ENCODE results near the gene RLF.

GRCh38 chr1:40268211-40268610 lies 107.0 kb downstream of the RLF start:
- TF ChIP-seq, protein P1, sequence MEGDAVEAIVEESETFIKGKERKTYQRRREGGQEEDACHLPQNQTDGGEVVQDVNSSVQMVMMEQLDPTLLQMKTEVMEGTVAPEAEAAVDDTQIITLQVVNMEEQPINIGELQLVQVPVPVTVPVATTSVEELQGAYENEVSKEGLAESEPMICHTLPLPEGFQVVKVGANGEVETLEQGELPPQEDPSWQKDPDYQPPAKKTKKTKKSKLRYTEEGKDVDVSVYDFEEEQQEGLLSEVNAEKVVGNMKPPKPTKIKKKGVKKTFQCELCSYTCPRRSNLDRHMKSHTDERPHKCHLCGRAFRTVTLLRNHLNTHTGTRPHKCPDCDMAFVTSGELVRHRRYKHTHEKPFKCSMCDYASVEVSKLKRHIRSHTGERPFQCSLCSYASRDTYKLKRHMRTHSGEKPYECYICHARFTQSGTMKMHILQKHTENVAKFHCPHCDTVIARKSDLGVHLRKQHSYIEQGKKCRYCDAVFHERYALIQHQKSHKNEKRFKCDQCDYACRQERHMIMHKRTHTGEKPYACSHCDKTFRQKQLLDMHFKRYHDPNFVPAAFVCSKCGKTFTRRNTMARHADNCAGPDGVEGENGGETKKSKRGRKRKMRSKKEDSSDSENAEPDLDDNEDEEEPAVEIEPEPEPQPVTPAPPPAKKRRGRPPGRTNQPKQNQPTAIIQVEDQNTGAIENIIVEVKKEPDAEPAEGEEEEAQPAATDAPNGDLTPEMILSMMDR (conservative IDR thresholded peaks at IDR 0.05) = no peak
- no peak for TF ChIP-seq EZH2 (IDR thresholded peaks at IDR 0.05; ENCODE audit: low read depth)

Data from PC-9 (cell line).